Mesenchymal stem cell (in vitro differentiated cells and primary cell): ENCODE measurements around the gene CCDC82. TPM values are rescaled to one million over a fixed set of nuclear protein-coding genes. Genes with fewer than 3 reads are reported as not detected.
A peak's percentile ranks its signal among the peaks of the same experiment; 100 is the strongest.

Source experiments
- DNase-seq: peaks from one replicate; pipeline ENCODE4 v3.0.0-alpha.2; 2013
- H2AFZ ChIP-seq: one replicate; pipeline ENCODE4 v1.6.1; 2013; ENCODE audit warnings: low read depth, mild to moderate bottlenecking, control low read depth, inconsistent platforms, low read length, moderate library complexity
- H2AK5ac ChIP-seq: 2 replicates; pipeline ENCODE4 v1.6.1; 2013; ENCODE audit warnings: low read length, moderate library complexity, mild to moderate bottlenecking, inconsistent platforms; ENCODE audit not compliant: severe bottlenecking
- H2BK120ac ChIP-seq: one replicate; pipeline ENCODE4 v1.6.1; 2013; ENCODE audit warnings: low read depth, mild to moderate bottlenecking, inconsistent platforms, low read length, moderate library complexity
- H2BK12ac ChIP-seq, 2 experiments: one replicate each; pipeline ENCODE4 v1.6.1; 2013; ENCODE audit warnings: inconsistent platforms in 2 of 2, low read length in 2 of 2, mild to moderate bottlenecking in 2 of 2, moderate library complexity in 2 of 2, control low read depth in 1 of 2
- H2BK15ac ChIP-seq: one replicate; pipeline ENCODE4 v1.6.1; 2013; ENCODE audit warnings: mild to moderate bottlenecking, low read depth, inconsistent platforms; ENCODE audit not compliant: poor library complexity, severe bottlenecking
- H2BK5ac ChIP-seq: 2 replicates; pipeline ENCODE4 v1.6.1; 2013; ENCODE audit warnings: low read depth, mild to moderate bottlenecking, low read length, control low read depth, inconsistent platforms; ENCODE audit not compliant: poor library complexity, severe bottlenecking
- H3K14ac ChIP-seq, 2 experiments: one replicate each; pipeline ENCODE4 v1.6.1; 2013; ENCODE audit warnings: inconsistent platforms in 2 of 2, low read length in 2 of 2, control low read depth in 1 of 2, mild to moderate bottlenecking in 1 of 2, moderate library complexity in 1 of 2
- H3K18ac ChIP-seq, 2 experiments: one replicate each; pipeline ENCODE4 v1.6.1; 2013; ENCODE audit warnings: inconsistent platforms in 2 of 2, low read length in 2 of 2, control low read depth in 1 of 2, low read depth in 1 of 2, mild to moderate bottlenecking in 1 of 2
- H3K23ac ChIP-seq, 2 experiments: one replicate each; pipeline ENCODE4 v1.6.1; 2013; ENCODE audit warnings: inconsistent platforms in 2 of 2, low read length in 2 of 2, mild to moderate bottlenecking in 2 of 2, moderate library complexity in 2 of 2, control low read depth in 1 of 2
- H3K27ac ChIP-seq: 2 replicates; pipeline ENCODE4 v1.5.1; 2013; ENCODE audit warnings: mild to moderate bottlenecking, moderate library complexity, low read length, control low read depth, inconsistent platforms; ENCODE audit not compliant: poor library complexity, severe bottlenecking
- H3K27me3 ChIP-seq, 2 experiments: 2 replicates each; pipeline versions ENCODE4 v1.6.1 to v1.7.0; 2013; ENCODE audit warnings: low read length in 2 of 2, mild to moderate bottlenecking in 2 of 2, moderate library complexity in 2 of 2, control low read depth in 1 of 2, inconsistent platforms in 1 of 2; ENCODE audit not compliant: control insufficient read depth in 1 of 2, insufficient read depth in 1 of 2
- H3K36me3 ChIP-seq, 2 experiments: 2 replicates each; pipeline versions ENCODE4 v1.6.1 to v1.7.0; 2013; ENCODE audit warnings: low read length in 2 of 2, control low read depth in 1 of 2, inconsistent platforms in 1 of 2, low read depth in 1 of 2, mild to moderate bottlenecking in 1 of 2; ENCODE audit not compliant: insufficient read depth in 2 of 2, control insufficient read depth in 1 of 2
- H3K4ac ChIP-seq, 2 experiments: one replicate each; pipeline ENCODE4 v1.6.1; 2013; ENCODE audit warnings: inconsistent platforms in 2 of 2, low read length in 2 of 2, mild to moderate bottlenecking in 2 of 2, moderate library complexity in 2 of 2, control low read depth in 1 of 2, low read depth in 1 of 2
- H3K4me1 ChIP-seq: 2 replicates; pipeline ENCODE4 v1.6.1; 2013; ENCODE audit warnings: low read depth, low read length, control low read depth; ENCODE audit not compliant: control insufficient read depth, insufficient read depth
- H3K4me2 ChIP-seq: 2 replicates; pipeline ENCODE4 v1.6.1; 2013; ENCODE audit warnings: low read length, mild to moderate bottlenecking, inconsistent platforms; ENCODE audit not compliant: poor library complexity, severe bottlenecking
- H3K4me3 ChIP-seq, 2 experiments: 2 replicates each; pipeline versions ENCODE4 v1.5.1 to v1.7.0; 2013; ENCODE audit warnings: low read length in 2 of 2, mild to moderate bottlenecking in 2 of 2, control low read depth in 1 of 2, low read depth in 1 of 2; ENCODE audit not compliant: insufficient read depth in 1 of 2
- H3K79me1 ChIP-seq: replicated peaks from 2 replicates; pipeline ENCODE4 v1.6.1; 2013; ENCODE audit warnings: mild to moderate bottlenecking, control low read depth, low read length, inconsistent platforms; ENCODE audit not compliant: poor library complexity, severe bottlenecking
- H3K9ac ChIP-seq: 2 replicates; pipeline ENCODE4 v1.7.0; 2013; ENCODE audit warnings: mild to moderate bottlenecking, low read length, moderate library complexity
- H3K9me3 ChIP-seq: 2 replicates; pipeline ENCODE4 v1.7.0; 2013; ENCODE audit warnings: mild to moderate bottlenecking, low read length; ENCODE audit not compliant: control insufficient read depth
- H4K8ac ChIP-seq: one replicate; pipeline ENCODE4 v1.6.1; 2013; ENCODE audit warnings: inconsistent platforms, mild to moderate bottlenecking, low read length, moderate library complexity
- H4K91ac ChIP-seq: one replicate; pipeline ENCODE4 v1.6.1; 2013; ENCODE audit warnings: mild to moderate bottlenecking, low read length, inconsistent platforms
- WGBS: methylation state at CpG from one replicate; pipeline ENCODE4 v1.1.7; 2013; ENCODE audit warnings: mixed read lengths; 5-methylcytosine and 5-hydroxymethylcytosine counted together
- small RNA-seq: library from polyadenylated mRNA; stranded (forward); fragments of <200 nt; extraction: miRNeasy Mini kit (QIAGEN cat#:217004); gene quantifications from one replicate; pipeline ENCODE3, GENCODE V24; 2013; ENCODE audit warnings: low read depth

The CCDC82 gene

DNA sequence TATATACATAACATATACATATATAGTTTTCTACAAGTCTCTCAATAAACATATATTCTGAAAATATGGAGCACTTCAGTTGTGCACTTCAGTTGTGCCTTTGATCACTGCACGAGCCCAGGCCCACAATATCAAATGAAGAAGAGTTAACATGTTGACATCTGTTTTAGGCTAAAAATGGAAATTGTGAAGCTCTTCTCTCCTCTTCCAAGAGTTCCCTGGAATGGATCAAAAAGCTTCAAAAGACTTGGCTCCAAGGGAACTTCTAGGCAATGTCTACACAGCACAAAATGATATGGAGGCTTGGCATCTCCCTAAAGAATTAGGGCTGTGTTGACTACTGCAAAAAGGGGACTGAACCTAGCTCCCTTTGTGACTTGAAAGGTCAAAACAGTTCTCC lies 83.6 kb downstream of the CCDC82 start:
- no peak overlapping the region for H3K4me2 ChIP-seq
- peak overlapping the region; percentile 93 for H2AK5ac ChIP-seq
- no peak overlapping the region for H3K23ac ChIP-seq
- H3K4ac ChIP-seq, result no peak overlapping the region
- peak overlapping the region; percentile 41 to 52 for H3K18ac ChIP-seq
- H3K27me3 ChIP-seq, result no peaks in the 10 kb centered on the region
- peak overlapping the region; percentile 75 for H2BK120ac ChIP-seq
- H4K91ac ChIP-seq, result no peak overlapping the region
- peaks cover 5% of the 10 kb centered on the region for H3K4me1 ChIP-seq
- H2BK5ac ChIP-seq, result no peak overlapping the region
- 82% methylated on average over 1 of the region's 1 CpG for WGBS
- no peaks in the 10 kb centered on the region for H3K36me3 ChIP-seq
- H3K79me1 ChIP-seq, result peaks cover 8% of the 10 kb centered on the region
- no peak overlapping the region for H2BK12ac ChIP-seq
- H4K8ac ChIP-seq, result no peak overlapping the region
- peak overlapping the region; percentile 94 for H3K9ac ChIP-seq
- no peak overlapping the region for H3K14ac ChIP-seq
- H3K27ac ChIP-seq, result peak overlapping the region; percentile 91
- no peak overlapping the region for H2AFZ ChIP-seq
- H3K4me3 ChIP-seq, result peak overlapping the region in 1 of 2 experiments; percentile 73
- H3K9me3 ChIP-seq, result no peaks in the 10 kb centered on the region
- DNase-seq, result no peak
- no peak overlapping the region for H2BK15ac ChIP-seq

DNA sequence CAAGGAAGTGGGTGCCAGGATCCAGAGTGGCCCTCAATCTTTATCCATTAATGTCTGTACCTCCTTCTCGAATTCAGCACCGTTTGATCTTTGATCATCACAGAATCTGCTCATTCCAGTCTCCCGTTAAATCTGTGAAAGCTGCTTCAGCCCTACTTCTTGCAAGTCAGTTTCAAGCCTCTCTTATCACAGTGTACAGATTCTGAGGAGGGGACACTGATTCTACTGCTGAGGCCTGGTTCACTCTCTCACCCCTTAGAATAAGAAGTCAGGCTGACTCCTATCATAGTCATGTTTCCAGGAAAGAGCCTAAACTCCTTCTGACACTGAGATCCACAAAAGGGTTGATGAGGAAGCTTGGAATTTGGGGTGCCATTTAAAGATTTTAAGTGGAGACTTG lies 85.7 kb downstream of the CCDC82 start:
- Histone ChIP-seq H2BK5ac (no peak overlapping the region), H3K4ac (peak overlapping the region; percentile 7 to 46), H2BK15ac (no peak overlapping the region), H3K9me3 (no peaks in the 10 kb centered on the region), H3K27me3 (no peaks in the 10 kb centered on the region), H3K9ac (peak overlapping the region; percentile 94), H3K23ac (no peak overlapping the region), H3K4me1 (peaks cover 8% of the 10 kb centered on the region), H2AK5ac (peak overlapping the region; percentile 18), H3K27ac (no peak overlapping the region), H3K4me3 (peak overlapping the region in 1 of 2 experiments; percentile 32), H2AFZ (no peak overlapping the region), H3K18ac (peak overlapping the region in 1 of 2 experiments; percentile 42), H2BK120ac (no peak overlapping the region), H4K8ac (no peak overlapping the region), H3K36me3 (no peaks in the 10 kb centered on the region), H3K4me2 (no peak overlapping the region), H2BK12ac (peak overlapping the region in 1 of 2 experiments; percentile 79), H3K79me1 (peaks cover 20% of the 10 kb centered on the region), H4K91ac (no peak overlapping the region), H3K14ac (no peak overlapping the region)
- WGBS, result 86% methylated on average over 3 of the region's 3 CpGs
- no peak for DNase-seq

DNA sequence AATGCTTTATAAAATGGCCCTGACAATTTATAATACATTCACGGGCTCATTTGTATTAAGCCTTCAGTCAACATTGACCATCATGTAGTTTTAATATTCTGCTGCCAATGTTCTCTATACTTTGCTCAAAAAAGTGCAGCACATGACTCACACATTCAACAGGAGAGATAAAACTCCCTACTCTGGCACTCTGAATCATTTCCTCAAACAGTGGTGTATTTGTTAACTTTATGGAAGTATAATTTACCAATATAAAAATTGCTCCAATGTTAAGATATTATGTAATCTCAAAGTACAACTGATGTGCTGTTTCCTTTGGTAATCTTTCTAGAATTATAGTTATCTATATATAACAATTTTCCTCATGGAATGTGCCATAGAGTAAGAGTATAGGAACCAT lies 86.6 kb downstream of the CCDC82 start:
- DNase-seq, result peak; percentile 79
- no peak overlapping the region for H2BK120ac ChIP-seq
- H3K4me2 ChIP-seq, result no peak overlapping the region
- H3K27me3 ChIP-seq, result no peaks in the 10 kb centered on the region
- H2BK5ac ChIP-seq, result no peak overlapping the region
- H3K9me3 ChIP-seq, result no peaks in the 10 kb centered on the region
- no peak overlapping the region for H3K14ac ChIP-seq
- peaks cover 8% of the 10 kb centered on the region for H3K4me1 ChIP-seq
- no peak overlapping the region for H2BK15ac ChIP-seq
- H3K18ac ChIP-seq, result no peak overlapping the region
- H4K8ac ChIP-seq, result no peak overlapping the region
- no peak overlapping the region for H2AK5ac ChIP-seq
- H2AFZ ChIP-seq, result no peak overlapping the region
- peaks cover 0 to 3% of the 10 kb centered on the region in 2 experiments for H3K36me3 ChIP-seq
- H4K91ac ChIP-seq, result no peak overlapping the region
- WGBS, result 45% methylated on average over 1 of the region's 1 CpG
- no peak overlapping the region for H3K27ac ChIP-seq
- no peak overlapping the region for H2BK12ac ChIP-seq
- peak overlapping the region in 1 of 2 experiments; percentile 10 for H3K4me3 ChIP-seq
- no peak overlapping the region for H3K23ac ChIP-seq
- H3K79me1 ChIP-seq, result peaks cover 20% of the 10 kb centered on the region
- no peak overlapping the region for H3K4ac ChIP-seq
- peak overlapping the region; percentile 94 for H3K9ac ChIP-seq

Small RNAs within 50 kb of the gene (small RNA-seq; reads per million reads assigned to genes)
- not detected for gene MIR1260B
